Amygdala (tissue), 56 donors: Measurements from ENCODE around the gene TNIK.

Experiments used
- DNase-seq, 56 donors: peaks; one replicate each; lab custom pipeline; 2025; lab: John Stamatoyannopoulos, UW

Gene TNIK

GRCh38 chr3:171038342-171038741 lies 421.9 kb downstream of the TNIK start:
- DNase-seq: no peak

GRCh38 chr3:171028779-171029232 lies 431.4 kb downstream of the TNIK start:
- no peak for DNase-seq

DNA sequence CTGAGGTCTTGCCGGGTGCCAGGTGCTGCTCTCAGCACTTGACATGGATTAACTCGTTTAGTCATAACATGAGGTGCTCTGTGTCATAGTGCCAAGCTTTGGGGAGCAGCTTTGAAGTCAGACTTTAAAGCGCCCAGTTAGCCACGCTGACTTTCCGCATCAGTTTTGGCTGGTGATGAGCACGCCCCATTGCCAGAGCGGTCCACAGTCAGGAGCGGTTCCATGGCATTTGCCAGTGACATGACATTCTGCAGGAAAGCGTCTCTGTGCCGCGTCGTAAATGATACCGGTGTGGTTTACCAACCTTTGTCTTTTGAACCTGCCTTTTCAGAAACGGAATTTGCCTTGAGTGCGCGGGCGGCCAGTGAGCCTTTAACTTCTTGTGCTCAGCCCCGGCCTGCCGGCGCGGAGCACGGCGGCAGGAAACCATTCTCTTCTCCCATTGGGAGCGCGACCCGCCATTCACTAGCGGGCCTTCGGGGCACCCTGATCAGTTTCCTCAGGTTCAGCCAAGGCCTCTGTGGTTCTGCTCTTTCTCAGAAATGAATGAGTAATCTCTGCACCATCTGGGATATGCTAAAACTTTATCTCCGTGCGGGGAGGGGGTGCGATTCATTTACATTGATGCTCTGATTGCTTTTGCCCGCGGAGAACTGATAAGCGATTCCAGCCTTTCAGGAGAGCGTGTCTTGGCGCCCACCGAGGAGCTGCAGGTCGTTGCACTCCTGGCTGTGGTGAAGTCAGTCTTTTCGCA lies 432.0 kb downstream of the TNIK start:
- peak in 14 of 56 donors; percentile 1 to 37 (median 8) for DNase-seq

GRCh38 chr3:171026597-171027293 lies 433.5 kb downstream of the TNIK start, which contains the start of gene SLC2A2:
SLC2A2 (minus strand) TSS chr3:171026720; CDS start chr3:171026670, 50 bp downstream.
- DNase-seq: no peak

- no peak for DNase-seq
Measured at GRCh38 chr3:171023566-171023965, 436.6 kb downstream of the TNIK start.

DNA sequence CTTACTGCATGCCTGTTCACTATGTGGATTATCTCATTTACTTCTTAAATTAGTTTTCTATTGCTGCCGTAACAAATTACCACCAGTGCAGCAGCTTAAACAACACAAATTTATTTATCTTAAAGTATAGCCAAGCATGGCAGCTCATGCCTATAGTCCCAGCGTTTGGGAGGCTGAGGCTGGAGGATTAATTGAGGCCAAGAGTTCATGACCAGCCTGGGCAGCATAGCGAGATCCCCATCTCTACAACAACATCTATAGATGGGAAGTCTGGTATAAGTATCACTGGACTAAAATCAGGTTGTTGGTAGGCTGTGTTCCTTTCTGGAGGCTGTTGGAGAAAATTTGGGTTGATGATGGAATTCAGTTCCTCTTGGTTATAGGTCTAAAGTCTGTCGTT lies 438.8 kb downstream of the TNIK start:
- no peak for DNase-seq

DNA sequence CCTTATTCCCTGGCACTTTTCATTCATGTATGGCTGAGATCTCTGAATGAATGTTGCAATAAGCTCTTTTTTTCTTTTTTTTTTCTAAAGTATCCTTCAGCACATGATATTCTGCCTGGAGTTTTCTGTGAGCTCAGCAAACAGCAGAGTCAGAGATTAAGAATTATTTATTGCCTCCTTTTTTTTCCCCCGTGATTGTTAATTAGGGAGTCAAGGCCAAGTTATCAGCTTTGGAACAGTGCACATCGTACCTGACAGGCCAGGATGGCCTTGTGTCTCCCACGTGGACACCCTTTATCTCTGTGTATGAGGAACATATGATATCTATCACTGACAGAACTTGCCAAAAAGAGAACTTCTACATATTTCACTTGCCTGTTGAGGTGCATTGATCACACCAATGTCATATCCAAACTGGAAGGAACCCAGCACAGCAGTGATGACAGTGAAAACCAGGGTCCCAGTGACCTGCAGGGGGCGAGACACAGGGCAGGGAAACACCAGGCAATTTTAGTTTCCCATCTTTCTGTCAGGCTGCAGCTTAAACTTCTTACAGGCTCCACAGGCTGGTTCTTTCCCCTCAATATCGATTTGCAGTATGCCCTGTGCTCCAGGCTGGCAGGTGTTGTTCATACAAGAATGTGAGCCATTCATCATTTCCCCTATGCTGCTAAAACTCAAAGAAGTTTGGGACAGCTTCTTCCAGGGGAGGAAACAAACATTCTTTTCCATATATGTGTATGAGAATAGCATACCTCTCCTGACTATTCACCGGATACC lies 441.9 kb downstream of the TNIK start:
- DNase-seq: no peak

GRCh38 chr3:171013822-171014748 lies 446.1 kb downstream of the TNIK start:
- no peak for DNase-seq

DNA sequence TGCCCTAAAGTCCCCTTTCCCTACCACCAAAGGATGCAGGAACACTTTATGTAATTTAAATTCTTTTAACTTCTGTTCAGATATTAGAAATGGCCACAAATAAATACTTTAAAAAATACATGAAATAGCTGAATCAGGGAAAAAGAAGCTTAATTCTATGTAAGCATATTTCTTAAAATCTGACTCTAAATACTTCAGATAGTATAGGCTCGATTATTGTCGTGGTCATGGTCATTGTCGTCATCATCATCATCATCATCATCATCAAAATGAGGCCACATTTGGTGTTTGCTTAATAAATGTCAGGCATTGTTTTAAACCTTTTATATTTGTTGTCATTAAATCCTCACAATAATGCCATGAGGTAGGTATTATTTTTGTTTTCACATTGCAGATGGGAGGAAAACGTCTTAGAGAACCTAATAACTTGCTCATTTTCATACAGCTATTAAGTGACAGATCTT lies 448.3 kb downstream of the TNIK start:
- no peak for DNase-seq
